GM21717 (cell line): ENCODE results near the gene STK38.

ENCODE experiments used
- ATAC-seq: cut with Tn5 transposase; IDR thresholded peaks from one replicate; pipeline ENCODE4 v1.9.1; 2021; ENCODE audit warnings: mild to moderate bottlenecking, moderate library complexity; ENCODE audit not compliant: unreplicated experiment

Gene STK38

GRCh38 chr6:36566418-36566905 lies 19.2 kb upstream of the STK38 start:
- ATAC-seq = no peak

- ATAC-seq = no peak
Observed at GRCh38 chr6:36563928-36564284, 16.6 kb upstream of the STK38 start.

GRCh38 chr6:36563237-36563927 lies 16.1 kb upstream of the STK38 start:
- no peak for ATAC-seq

GRCh38 chr6:36560822-36561221 lies 13.5 kb upstream of the STK38 start:
- no peak for ATAC-seq

GRCh38 chr6:36559011-36559793 lies 11.9 kb upstream of the STK38 start:
- no peak for ATAC-seq

GRCh38 chr6:36556281-36556680 lies 9.0 kb upstream of the STK38 start:
- ATAC-seq = no peak

GRCh38 chr6:36555750-36556252 lies 8.5 kb upstream of the STK38 start:
- no peak for ATAC-seq

GRCh38 chr6:36550473-36551000 lies 3.3 kb upstream of the STK38 start:
- no peak for ATAC-seq

GRCh38 chr6:36548401-36548743 lies 1.1 kb upstream of the STK38 start:
- no peak for ATAC-seq

GRCh38 chr6:36547646-36548400 lies 544 bp upstream of the STK38 start:
- ATAC-seq = no peak

GRCh38 chr6:36546308-36546919 lies 865 bp downstream of the STK38 start:
- ATAC-seq = no peak

GRCh38 chr6:36545767-36546307 lies 1.4 kb downstream of the STK38 start:
- no peak for ATAC-seq

- ATAC-seq = no peak
Observed at GRCh38 chr6:36544228-36544627, 3.1 kb downstream of the STK38 start.

GRCh38 chr6:36542041-36542440 lies 5.2 kb downstream of the STK38 start:
- no peak for ATAC-seq

GRCh38 chr6:36539814-36540568 lies 7.3 kb downstream of the STK38 start:
- ATAC-seq = no peak

GRCh38 chr6:36536873-36537547 lies 10.3 kb downstream of the STK38 start:
- ATAC-seq = no peak

GRCh38 chr6:36533321-36533720 lies 14.0 kb downstream of the STK38 start:
- no peak for ATAC-seq

GRCh38 chr6:36526066-36526465 lies 21.2 kb downstream of the STK38 start:
- ATAC-seq = no peak

GRCh38 chr6:36525346-36525745 lies 21.9 kb downstream of the STK38 start:
- ATAC-seq = no peak
